Endometrium (tissue), 2 donors: ENCODE data around the gene LGALS8.

Source experiments
- FAIRE-seq: peaks from 2 replicates; lab custom pipeline; 2012; peaks lifted over from hg19 to GRCh38; lab: Jason Lieb, UNC
- donor health status: control.
- donor health status: control.

LGALS8 gene

DNA sequence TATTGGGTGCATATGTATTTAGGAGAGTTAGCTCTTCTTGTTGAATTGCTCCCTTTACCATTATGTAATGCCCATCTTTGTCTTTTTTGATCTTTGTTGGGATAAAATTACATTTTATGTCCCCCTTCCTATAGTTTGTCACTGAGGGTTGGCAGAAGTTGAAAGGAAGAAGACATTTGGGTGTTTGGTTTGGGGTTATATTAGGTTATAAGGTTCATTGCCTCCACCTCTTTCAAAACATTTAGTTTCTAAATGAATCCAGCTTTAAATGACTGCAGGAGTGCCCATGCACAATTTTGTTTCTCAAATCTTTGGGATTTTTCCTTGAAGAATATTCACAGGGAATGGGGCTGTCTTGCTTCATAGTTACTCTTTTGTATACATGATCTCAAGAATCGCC is 14.6 kb upstream of the LGALS8 start:
- no peak for FAIRE-seq

GRCh38 chr1:236509647-236510401 is 14.0 kb upstream of the LGALS8 start:
- FAIRE-seq = no peak

- no peak for FAIRE-seq
Observed at GRCh38 chr1:236511735-236512418, 11.9 kb upstream of the LGALS8 start.

- no peak for FAIRE-seq
Observed at GRCh38 chr1:236514703-236515442, 8.9 kb upstream of the LGALS8 start.

DNA sequence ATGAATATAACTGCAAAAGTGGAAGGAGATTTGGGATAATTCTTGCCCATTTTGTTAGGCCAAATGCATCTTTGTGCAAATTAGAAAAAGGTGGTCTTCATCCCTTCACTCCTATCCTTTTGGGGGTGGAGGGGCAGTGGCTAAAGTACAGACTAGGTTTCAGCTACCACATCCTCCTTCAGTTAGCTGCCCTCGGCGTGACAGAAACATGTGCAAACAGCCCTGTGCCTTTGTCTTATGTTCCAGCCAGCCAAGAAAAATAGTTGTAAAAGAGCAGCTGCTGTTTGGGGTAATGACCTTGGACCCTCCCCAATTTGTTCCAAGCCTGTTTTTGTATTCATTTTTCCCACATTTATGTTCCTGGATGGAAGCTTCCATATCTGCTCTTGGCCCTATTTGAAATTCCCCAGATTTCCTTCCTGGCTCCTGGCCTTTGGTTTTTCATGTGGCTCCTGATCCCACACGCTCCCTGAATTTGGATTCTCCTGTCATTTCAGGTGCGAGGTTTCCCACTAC is 8.3 kb upstream of the LGALS8 start:
- FAIRE-seq = no peak

DNA sequence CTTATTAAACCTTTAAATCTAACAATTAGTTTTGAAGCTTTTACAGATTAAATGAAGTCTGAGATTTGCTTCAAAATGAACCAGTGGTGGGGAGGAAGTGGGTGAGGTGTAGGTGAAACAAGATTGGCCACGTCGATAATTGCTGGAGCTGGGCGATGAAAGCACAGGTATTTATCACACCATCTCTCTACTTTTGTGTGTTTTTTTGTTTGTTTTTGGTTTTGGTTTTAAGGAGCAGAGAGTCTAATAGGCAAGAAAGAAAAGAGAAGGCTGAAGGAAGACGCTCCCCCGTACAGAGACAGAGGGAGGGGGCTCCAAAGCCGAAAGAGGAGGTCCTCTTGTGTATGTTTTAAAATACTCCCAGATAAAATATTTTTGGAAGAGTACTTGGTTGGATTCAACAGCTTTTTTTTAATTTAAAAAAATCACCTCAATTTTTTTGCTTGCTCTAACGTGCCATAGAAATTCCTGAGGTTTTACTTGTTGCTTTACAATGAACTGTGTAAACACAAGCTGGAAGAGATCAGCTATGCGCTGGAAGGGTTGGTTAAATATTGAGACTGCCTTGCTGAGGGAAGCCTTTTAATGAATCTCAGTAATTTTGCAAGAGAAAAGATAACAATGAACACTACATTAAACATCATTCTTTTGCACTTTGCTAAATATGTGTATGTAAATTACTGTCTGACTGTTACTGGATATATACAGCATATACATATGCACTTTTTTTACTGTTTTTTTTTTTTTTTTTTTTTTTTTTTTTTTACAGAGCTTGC is 6.7 kb upstream of the LGALS8 start:
- peak; percentile 62 for FAIRE-seq

DNA sequence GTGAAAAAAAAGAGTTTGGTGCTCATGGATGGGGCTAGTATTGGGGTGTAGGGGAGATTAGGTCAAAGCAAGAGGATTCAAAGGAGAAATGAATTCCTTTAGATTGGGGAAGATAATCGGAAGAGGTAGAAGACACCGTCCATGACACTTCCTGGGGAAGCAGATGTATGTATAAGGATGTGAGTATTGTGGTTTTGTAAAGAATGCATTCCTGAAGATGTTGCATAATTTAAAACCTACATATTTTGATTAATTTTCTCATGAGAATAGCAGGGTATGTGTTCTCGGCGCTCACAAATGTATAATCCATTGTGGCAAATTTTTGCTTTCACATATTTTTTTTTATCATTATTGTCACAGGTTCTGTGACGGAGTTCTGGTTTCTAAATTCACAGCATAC is 5.5 kb upstream of the LGALS8 start:
- no peak for FAIRE-seq

- FAIRE-seq = no peak
Observed at GRCh38 chr1:236520445-236521005, 3.3 kb upstream of the LGALS8 start.

DNA sequence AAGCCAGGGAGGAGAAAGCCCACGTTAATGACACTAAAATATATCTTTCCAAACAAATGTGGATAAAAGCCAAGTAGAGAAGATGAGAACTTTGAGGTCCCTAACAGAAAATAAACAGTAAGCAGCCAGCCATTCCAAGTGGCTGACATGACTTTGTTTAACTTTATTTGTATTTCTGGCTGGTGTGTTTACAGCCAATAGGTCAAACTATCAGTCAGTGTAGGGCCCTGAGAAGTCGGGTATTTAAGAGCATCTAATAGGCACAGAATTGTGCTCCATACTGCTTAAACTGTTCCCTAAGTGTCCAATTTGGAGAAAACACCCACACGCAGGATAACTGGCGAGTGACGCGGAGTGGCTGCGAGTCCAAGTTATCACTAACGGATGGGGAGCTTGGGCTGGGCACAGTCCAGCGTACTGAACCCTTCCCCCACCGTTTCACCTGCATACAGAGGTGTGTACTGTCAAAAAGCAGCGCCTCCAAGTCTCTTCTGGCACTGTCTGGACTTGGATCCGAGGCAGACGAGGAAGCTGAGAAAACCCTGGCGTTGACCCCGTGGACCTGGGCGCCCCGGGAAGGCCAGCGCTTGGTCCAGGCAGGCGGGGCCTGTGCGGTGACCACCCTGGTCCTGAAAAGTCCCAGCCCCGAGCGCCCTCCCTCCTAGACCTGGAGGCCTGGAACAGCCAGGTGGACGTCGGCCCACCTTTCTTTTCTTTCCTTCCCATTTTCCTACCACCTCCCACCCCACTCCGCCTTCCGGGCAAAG is 662 bp upstream of the LGALS8 start:
- no peak for FAIRE-seq

DNA sequence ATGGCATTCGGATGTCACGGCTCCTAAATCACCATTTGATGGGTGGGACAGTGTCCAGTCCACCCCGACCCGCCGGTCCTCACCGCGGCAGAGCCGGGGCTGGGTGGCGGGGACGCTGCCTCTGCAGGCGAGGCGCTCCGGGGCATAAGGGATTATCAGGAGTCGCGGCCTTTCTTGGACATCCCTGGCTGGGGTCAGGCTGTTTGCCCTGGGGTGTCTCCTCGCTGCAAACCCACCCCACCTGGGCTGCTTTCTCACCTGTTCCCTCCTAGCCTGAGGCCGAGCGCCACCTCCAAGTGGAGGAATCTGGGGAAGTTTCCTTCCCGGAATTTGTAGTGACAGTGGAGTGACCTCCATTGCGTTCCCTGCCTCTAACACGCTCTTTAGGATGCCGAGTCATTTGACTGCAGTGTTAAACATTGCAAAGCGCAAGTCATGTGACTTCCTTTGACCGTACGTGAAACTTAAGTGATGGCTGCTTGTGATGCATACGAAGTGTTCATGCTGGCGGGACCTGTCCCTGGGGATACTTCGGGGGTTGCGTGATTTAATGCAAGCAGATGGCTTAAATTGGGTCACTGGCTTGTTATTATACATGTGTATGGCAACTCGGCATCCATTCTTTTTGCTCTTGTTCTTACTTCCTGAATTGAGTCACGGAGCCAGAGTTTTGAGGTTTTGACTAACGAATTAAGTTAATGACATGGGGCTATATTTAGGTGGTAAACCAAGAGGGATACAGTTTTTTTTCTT is 536 bp downstream of the LGALS8 start:
- no peak for FAIRE-seq

GRCh38 chr1:236524895-236525184 is 1.1 kb downstream of the LGALS8 start:
- FAIRE-seq = no peak

- no peak for FAIRE-seq
Observed at GRCh38 chr1:236526079-236526478, 2.3 kb downstream of the LGALS8 start.

- FAIRE-seq = no peak
Observed at GRCh38 chr1:236530286-236530685, 6.5 kb downstream of the LGALS8 start.

GRCh38 chr1:236530959-236531358 is 7.2 kb downstream of the LGALS8 start:
- FAIRE-seq = no peak

GRCh38 chr1:236532850-236533249 is 9.1 kb downstream of the LGALS8 start:
- FAIRE-seq = no peak

DNA sequence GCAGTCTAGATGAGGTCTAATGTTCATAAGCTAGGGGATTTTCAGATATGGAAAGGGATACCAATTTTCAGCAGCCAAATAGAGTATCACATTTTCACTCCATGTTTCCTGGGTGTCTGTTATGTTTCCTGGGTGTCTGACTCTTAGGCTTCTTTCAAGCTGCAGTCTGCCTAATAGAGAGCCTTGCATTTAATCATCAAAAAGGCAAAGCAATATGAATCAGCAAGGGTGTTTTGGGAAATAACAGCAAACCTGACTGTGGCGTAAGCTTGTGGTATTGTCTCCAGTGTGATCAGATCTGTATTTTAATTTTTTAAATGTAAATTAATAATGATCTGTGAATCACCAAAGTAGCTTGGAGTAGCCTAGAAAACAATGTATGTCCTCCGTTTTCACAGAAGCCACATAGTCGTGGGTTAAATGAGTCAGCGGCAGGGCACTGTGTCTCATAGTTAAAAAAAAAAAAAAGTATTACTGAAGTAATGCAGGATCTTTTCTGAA is 10.4 kb downstream of the LGALS8 start:
- FAIRE-seq = no peak

GRCh38 chr1:236535190-236535589 is 11.4 kb downstream of the LGALS8 start:
- FAIRE-seq = no peak

DNA sequence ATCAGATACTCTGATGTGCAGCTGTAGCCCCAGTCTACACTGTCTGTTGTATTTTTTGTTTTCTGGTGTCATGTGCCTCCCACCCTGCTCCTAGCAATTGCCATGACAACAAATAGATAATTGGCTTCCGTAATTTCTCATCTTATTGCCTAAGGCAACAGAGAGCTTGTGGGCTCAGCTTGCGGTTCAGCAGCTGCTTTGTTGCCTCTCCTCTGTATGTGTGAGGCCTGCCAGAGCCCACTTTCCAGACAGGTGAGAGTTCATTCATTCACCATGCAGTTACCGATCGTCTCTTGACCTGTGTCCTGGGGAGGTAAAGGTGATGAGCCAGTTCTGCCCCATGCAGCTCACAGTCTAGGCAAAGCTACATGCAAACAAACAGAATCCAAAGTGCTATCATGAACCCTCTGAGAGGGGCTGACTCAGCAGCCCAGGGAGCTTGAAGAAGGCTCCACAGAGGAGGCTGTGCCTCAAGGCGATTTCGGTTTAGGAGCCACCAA is 11.9 kb downstream of the LGALS8 start:
- no peak for FAIRE-seq

GRCh38 chr1:236536540-236536939 is 12.8 kb downstream of the LGALS8 start:
- FAIRE-seq = no peak

- no peak for FAIRE-seq
Observed at GRCh38 chr1:236540813-236541465, 17.2 kb downstream of the LGALS8 start.
